ENCODE data around the gene CHID1.

DNA sequence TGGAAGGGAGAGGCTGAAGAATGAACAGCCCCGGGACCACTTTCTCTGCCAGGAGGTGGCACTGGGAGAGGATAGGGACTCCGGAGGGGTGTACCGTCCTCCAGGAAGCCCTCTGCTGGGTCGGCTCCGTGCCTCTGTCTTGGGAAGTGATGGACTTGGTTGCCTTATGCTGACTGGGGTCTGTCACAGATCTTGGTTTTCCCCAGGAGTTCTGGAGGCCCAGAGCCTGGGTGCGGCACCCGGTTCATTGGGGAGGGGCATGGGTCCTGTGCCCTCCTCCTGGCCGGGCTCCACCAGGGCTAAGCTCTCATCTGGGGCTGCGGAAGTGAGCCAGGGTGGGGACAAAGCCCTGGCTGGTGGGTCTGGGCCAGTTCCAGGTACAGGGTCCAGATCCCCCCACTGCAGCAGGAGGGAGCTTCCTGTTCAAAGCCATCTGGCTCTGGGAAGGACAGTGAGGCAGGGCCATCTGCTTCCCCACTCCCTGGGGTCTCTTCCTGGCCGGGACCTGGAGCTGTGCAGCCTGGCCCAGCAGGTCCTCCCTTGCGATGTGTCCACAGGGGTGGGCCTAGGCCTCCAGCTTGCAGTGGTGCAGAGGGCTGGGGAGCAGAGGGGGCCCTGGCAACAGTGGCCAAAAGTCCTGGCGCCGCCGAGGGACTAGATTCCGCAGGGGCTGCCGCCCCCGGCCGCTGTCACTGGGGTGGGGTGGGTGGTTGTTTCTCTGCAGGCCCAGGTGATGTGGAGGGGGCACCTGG lies 14.0 kb upstream of the CHID1 start:
- TF ChIP-seq, protein P1, sequence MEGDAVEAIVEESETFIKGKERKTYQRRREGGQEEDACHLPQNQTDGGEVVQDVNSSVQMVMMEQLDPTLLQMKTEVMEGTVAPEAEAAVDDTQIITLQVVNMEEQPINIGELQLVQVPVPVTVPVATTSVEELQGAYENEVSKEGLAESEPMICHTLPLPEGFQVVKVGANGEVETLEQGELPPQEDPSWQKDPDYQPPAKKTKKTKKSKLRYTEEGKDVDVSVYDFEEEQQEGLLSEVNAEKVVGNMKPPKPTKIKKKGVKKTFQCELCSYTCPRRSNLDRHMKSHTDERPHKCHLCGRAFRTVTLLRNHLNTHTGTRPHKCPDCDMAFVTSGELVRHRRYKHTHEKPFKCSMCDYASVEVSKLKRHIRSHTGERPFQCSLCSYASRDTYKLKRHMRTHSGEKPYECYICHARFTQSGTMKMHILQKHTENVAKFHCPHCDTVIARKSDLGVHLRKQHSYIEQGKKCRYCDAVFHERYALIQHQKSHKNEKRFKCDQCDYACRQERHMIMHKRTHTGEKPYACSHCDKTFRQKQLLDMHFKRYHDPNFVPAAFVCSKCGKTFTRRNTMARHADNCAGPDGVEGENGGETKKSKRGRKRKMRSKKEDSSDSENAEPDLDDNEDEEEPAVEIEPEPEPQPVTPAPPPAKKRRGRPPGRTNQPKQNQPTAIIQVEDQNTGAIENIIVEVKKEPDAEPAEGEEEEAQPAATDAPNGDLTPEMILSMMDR (IDR thresholded peaks at IDR 0.05; ENCODE audit: insufficient read depth, low read length, poor library complexity, severe bottlenecking): no peak
- no peak for TF ChIP-seq EZH2phosphoT487 (conservative IDR thresholded peaks at IDR 0.05; ENCODE audit: low read length)
